GM12891 (cell line): ENCODE results near the gene ZFP2.

Experiments used
- POLR2A ChIP-seq: IDR thresholded peaks from 2 replicates; pipeline ENCODE4 v1.6.1; 2011; ENCODE audit warnings: low read depth, low read length, control low read depth
- POLR2AphosphoS5 ChIP-seq: IDR thresholded peaks from 2 replicates; pipeline ENCODE4 v1.6.1; 2011; ENCODE audit warnings: low read depth, low read length, control low read depth
- SPI1 ChIP-seq: IDR thresholded peaks from 2 replicates; pipeline ENCODE4 v1.6.1; 2011; ENCODE audit warnings: low read depth, low read length, control low read depth
- TAF1 ChIP-seq: IDR thresholded peaks from 2 replicates; pipeline ENCODE4 v1.6.1; 2011; ENCODE audit warnings: low read depth, low read length, control low read depth

DNA sequence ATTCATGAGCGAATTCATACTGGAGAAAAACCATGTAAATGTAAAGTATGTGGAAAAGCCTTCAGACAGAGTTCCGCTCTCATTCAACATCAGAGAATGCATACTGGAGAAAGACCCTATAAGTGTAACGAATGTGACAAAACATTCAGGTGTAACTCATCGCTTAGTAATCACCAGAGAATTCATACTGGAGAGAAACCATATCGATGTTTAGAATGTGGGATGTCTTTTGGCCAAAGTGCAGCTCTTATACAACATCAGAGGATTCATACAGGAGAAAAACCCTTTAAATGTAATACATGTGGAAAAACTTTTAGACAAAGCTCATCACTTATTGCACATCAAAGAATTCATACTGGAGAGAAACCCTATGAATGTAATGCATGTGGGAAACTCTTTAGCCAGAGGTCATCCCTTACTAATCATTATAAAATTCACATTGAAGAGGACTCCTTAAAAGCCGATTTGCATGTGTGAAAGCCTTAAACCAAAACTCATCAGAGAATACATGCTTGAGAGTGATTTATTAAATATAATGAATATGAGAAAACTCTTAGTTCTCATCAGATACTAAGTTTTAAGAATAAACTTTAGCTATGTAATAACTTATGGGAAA lies 11.8 kb upstream of the ZFP2 start:
- no peak for TF ChIP-seq POLR2A
- no peak for TF ChIP-seq TAF1
- TF ChIP-seq POLR2AphosphoS5: no peak
- no peak for TF ChIP-seq SPI1
